ENCODE data around the gene GRK6.

The GRK6 gene

DNA sequence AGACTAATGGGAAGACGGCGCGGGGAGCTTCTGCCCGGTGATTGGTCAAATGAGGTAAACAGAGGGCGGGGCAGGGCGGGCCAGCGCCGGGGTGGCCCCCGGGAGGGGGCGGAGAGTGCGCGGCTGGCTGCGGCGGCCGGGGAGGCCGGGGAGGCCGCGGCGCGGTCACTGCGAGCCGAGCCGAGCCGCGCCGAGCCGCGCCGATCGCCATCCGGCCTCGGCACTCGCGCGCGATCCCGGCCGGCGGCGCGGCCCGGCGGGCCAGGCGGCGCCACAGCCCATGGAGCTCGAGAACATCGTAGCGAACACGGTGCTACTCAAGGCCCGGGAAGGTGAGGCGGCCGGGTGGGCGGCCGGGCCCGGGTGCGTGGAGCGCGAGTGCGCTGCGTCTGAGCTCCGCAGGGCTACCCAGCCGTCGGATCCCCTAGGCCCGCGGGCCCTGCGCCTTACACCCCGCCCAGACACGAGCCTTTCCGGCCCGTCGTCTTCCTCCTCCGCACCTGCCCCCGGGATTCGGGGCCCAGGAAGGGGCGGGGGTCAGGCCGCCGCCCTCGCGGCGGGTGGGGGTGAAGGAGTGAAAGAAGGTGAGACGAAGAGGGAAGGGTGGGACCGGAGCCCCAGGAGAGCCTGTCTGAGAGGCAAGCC lies at the start of gene GRK6:
Gene GRK6 (plus strand): TSS at position 111 of the 645 bp plus-strand sequence. CDS start 170 bp downstream, at position 281.
- peak; percentile 63 for DNase-seq

DNA sequence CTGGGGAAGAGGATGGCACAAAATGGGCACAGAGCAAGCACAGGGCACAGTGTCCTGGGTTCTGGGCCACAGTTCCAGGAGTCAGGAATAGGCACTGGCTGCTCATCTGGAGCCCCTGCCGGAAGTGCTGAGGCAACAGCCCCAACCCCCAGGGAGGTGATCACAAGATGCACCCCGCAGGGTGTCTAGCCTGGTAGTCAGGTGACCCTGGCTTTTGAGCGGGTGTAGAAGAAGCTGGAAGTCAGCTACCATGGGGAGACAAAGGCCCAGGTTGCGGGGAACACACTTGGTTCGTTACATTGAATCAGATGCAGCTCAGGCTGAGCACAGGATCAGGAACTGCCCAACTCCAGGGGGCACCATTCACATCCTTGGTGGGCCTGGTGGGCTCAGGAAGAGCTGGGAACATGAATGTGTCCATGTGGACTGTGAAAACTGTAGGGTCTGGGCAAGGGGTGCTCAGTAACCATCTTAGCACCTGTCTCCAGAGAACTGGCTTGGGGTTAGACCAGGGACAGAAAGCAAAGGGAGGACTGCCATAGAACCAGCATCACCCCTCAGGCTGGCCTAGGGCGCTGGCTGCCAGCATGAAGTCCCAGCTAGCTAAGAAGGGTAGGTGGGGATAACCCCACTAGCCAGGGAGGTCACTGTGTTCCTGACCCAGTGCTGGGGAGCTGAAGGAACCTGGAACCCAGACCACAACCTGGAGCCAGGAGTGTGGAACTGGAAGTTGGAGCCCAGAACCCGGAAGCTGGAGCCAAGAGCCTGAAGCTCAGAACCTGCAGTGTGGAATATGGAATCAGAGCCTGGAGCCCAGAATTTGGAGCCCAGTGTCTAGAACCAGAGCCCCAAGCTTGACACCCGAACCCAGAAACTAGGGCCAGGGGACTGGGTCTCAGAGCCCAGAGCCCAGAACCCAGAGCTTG lies 48.4 kb upstream of the GRK6 start:
- DNase-seq: no peak

DNA sequence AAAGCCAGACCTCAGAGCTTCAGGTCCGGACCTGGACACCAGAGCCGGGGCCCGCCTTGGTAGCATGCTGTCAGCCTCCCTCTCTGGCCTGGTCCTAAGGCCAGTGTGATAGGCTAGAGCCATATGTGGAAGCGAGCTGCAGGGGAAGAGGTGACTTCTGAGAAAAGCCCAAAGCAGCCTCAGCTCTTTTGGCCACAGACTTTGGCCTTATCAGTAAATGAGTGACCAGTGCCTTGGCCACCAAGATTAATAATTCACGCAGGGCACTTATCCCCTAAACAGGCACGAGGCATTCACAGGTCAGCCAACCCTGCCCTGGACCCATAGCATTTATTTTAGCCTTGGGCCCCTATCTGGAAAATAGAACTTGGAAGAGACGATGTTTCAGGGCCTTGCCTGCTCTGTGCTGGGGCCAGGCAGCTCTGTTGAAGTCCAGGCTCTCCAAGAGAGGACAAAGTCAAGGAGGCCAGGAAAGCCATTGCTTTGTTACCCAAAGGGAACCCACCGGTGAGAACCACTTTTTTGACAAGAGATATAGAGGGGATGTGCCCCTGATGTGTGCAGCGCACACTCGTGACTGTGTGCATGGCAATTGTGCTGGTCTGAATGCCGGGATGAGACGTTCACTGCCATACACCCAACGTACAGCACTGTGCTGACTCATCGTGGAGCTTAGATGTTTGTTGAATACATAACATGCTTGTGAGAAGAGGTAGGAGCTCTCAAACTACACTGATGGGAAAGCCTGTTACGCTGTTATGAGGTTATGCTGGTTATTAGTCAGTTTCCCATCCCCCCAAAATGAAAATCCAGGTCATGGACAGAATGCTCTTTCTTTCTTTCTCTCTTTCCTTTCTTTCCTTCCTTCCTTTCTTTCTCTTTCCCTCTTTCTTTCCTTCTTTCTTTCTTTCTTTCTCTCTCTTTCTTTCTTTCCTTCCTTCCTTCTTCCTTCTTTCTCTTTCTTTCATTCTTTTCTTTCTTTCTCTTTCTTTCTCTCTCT lies 47.3 kb upstream of the GRK6 start:
- peak; percentile 59 for DNase-seq

DNA sequence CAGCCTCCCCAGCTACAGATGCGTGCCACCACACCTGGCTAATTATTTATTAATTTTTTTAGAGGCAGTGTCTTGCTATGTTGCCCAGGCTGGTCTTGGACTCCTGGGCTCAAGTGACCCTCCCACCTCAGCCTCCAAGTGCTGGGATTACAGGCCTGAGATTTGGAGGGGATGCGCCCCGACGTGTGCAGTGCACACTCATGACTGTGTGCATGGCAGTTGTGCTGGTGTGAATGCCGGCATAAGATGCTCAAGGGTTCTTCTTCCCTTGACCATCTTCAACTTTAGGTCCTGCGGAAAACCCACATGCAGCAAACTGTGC lies 45.7 kb upstream of the GRK6 start:
- no peak for DNase-seq

DNA sequence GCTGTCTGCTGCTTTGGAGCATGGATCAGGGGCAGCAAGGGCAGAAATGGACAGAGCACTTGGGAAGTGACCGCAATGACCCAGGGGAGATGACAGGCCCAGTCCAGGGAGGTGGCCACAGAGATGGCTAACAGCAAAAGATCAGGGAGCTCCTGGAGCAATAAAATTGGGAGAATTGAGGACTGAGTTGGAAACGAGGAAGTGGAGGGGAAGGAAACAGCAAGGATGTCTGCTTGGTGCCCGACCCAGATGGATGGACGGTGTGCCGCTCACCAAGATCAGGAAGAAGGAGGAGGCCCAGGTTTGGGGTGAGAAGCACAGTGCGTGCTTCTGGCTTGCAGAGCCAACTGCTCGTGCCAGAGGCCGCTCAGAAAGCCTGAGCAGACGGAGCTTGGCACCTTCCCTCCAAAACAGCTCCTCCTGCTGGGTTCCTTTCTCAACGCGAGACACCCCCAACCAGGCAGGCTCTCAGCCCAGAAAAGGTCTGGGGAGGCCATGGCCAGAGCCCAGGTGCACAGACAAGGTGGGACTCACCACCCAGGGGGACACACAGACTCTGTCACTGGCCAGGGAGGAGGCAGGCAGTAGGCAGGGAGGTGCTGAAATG lies 44.0 kb upstream of the GRK6 start:
- no peak for DNase-seq

DNA sequence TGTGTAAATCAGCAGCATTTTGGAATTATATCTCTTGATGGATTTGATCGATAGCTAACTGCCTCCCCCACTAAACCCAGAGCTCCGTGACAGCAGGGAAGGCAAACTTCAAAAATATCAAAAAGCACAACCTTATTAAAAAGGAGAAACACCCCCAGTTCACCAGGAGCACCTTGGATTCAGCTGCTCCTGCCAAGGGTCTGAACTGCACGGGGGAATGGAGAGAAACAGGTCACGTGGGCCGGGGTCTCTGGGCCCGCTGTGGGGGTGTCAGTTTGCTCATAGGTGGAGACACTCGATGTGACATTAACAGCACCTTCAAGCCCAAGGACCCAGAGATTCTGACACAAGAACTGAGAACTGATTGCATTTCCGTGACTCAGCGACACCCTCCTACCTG lies 43.3 kb upstream of the GRK6 start:
- DNase-seq: no peak

DNA sequence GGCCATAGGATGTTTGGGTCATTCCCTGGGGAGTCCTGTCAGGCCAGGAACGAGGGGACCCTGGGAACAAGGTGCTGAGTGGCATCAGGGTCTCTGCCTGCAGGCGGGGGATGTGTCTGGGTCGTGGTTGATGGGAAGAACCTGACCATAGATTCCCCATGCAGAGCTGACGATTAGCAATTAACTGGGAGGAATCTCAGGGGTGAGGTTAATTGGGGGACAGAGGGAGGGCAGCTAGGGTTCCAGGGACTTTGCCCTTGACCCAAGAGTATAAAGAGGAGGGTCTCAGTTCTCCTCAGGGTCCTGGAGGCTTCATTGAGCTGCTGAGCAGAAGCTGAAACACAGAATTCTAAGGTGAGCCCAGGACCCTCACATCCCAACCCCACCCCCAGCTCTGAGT lies 42.3 kb upstream of the GRK6 start, which contains the start of gene SLC34A1:
Gene SLC34A1 (plus strand): TSS at position 301 of the 400 bp plus-strand sequence. CDS start 1,308 bp downstream, outside the sequence.
- no peak for DNase-seq

DNA sequence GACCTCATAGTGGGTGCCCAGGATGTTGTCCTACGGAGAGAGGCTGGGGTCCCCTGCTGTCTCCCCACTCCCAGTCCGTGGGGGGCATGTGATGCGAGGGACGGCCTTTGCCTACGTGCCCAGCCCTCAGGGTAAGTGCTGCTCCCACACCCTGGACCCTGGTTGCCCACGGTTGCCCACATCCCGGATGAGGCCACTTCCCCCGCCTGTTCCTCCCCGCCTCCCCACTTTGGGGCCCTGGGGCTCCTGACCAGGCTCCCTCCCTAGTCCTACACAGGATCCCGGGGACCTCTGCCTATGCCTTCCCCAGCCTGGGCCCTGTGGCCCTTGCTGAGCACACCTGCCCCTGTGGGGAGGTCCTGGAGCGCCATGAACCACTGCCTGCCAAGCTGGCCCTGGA lies 40.8 kb upstream of the GRK6 start:
- no peak for DNase-seq

DNA sequence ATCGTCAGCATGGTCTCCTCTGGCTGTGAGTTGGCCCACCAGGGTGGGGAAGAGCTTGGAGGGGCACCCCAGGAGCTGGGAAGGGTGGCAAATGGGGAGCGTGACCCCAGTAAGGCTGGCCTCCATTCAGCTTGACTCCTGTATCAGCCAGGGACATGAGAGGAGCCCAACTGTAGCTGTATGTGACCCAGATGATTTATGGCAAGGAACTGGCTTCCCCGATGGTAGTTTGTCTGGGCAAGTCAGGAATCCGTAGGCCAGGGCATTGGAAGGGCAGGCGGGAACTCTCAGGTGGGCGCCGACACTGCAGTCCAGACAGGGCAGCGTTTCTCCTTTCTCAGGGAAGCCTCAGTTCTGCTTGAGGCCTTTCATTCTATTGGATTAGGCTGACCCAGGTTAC lies 39.9 kb upstream of the GRK6 start:
- no peak for DNase-seq

DNA sequence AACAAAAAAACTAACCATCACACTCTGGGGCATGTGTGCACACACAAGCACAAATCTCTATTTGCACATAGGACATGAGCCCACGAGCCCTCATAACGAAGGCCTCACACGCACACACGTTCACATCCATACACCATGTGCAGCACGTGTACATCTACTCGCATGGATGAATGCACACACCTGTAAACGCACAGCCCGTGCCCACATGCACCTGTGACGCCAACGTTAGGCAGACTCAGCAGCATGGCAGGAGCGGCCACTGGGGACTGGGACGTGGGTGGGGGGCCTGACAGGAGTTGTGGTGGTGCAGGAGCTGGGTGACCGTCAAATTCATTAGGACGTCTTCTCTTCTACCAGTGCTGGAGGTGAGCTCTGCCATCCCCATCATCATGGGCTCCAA lies 39.1 kb upstream of the GRK6 start:
- no peak for DNase-seq

DNA sequence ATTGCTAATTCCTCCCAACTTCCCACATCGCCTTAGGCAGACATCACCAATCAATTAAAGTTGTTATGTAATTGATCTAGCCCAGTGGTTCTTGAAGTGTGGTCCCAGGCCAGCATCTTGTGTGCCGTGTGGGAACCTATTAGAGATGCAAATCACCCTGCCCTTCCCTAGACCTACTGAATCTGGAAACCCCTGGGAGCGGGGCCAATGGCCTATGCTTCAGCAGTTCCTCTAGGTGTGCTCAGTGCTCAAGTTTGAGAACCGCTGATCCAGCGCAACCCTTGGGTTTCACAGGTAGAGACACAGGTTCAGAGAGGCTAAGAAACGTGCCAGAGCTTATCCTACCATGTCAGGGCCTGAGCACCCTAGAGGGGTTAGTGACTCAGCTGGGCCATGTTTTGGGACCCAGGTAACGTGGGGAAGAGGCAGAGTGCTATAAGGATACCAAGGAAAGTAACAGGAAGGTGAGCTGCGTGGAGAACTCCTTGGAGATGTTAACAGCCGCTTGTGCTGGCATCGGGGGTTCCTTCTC lies 37.9 kb upstream of the GRK6 start:
- no peak for DNase-seq

DNA sequence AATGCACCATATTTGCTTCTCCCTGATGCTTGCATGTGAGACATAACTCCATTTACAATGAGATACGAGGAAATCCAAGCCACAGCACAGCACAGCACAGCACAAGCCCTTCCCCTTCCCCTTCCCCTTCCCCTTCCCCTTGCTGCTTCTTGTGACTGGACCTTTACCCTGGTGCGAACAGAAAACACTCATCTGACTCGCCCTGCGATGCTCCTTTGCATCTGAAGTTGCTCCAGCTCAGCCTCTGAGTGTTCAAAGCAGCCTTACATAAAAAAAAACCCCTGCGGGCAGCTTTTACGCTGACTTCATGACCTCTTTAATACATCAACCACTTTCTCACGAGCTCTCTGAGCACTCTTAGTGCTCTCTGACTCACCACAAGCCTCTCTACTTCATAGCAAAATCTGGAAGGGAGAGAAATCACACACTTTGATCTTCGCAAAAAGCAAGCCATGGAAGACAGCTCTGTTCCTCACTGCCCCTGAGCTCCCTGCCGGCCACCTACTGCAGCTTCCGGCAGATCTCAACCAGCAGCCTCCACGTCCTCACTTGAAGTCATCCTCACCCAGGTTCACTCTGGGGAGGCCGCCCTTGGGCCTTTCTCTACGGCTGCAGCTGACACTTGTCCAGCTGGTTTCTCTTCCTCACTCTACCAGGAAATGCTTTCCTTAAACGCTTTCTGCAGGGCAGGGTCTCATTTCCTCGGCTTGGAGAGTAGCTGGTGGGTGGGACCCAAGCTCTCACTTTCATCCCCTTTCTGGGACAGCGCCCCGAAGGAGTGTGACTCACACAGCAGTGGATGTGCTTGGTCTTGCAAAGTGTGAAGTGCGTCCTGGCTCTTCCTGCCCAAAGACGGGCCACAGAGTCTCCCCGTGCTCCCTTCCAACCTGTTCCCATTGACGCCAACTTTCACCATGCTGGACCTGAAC lies 37.0 kb upstream of the GRK6 start:
- DNase-seq: peak; percentile 68

DNA sequence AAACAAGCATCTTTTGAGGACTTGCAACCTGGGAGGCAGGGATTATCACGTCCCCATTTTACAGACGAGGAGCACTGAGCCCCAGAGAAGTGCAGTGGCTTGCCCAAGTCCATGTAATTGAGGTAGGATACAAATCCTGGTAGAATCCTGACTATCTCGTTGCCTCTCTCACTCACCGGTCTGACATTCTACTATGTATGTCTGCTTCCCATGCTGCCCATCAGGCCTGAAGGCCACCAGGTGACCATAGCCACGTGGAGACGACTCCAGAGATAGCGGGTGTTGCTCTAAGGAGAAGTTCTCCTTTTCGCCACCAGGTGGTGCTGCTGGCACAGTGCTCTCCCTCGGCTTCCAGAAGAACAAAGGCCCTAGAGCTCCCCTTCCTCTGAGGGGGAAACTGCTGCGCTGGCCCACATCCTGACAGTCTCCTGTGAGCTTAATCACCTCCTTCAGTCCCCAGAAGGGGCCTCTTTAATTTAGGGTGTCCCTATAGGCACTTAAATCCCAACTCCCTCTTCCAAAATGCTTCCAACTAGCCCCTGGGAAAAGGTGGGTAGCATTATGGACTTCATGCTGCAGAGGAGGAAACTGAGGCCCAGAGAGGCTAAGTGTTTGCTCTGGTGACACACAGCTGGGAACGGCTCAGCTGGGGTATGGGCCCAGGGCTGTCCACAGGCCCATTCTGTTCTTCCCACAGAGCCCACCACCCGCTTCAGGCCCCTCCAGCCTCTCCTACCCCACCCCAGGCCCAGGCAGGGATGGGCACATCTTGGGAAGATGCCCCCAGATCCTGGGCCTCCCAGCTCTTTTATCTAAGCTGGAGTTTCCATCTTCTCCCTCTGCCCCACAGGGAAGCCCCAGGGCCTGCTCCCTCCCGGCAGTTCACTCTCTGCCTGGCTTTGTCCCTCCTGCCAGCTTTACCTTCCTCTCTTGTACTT lies 35.8 kb upstream of the GRK6 start:
- DNase-seq: peak; percentile 91

DNA sequence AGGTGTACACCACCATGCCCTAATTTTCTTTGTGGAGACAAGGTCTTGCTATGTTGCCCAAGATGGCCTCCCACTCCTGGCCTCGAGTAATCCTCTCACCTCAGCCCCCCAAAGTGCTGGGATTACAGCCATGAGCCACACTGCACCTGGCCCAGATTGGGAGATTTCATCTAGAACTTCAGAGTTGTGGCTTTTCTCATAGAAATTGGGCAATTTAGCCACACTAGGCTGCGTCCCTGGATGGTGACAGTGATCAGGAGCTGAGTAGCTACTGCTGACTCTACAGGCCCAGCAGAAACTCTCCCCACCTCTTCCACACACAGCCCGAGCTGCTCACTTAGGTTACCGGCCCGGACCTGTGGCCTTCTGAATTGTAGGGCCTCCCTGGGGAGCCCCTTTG lies 33.7 kb upstream of the GRK6 start:
- DNase-seq: no peak

DNA sequence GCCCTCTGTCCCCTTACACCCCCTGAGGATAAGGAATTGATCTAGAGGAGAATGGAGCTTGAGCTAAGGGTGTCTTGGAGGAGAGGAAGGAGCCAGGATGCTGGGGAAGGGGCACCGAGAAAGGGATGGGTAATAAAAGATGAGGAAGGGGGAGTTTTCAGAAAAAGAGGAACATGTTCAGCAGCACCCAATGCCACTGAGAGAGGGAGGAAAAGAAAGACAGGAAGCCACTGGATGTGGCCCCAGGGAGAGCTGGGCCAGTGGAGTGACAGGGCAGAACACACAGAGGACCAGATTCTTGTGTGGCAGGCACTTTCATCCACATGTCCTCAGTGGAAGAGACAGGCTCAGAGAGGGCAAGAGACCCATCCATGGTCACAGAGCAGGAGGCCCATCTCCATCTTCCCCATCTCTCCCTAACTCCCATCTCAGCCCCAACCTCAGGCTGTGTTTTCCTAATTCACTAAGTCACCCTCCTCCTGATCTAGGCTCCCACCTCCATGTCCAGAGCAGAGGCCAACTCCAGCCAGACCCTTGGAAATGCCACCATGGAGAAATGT lies 33.2 kb upstream of the GRK6 start:
- no peak for DNase-seq

DNA sequence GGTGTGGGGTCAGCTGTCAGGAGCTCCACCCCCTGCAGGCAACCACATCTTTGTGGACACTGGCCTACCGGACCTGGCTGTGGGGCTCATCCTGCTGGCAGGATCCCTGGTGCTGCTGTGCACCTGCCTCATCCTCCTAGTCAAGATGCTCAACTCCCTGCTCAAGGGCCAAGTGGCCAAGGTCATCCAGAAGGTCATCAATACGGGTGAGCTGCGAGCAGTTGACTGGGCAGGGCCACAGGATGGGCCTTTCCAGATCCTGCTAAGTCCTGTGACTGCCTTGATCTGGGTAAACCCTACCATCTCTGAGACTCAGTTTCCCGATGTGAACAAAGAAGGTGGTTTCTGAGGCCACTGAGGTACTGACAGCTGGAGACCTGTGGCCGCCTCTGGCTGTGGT lies 32.5 kb upstream of the GRK6 start:
- DNase-seq: no peak

DNA sequence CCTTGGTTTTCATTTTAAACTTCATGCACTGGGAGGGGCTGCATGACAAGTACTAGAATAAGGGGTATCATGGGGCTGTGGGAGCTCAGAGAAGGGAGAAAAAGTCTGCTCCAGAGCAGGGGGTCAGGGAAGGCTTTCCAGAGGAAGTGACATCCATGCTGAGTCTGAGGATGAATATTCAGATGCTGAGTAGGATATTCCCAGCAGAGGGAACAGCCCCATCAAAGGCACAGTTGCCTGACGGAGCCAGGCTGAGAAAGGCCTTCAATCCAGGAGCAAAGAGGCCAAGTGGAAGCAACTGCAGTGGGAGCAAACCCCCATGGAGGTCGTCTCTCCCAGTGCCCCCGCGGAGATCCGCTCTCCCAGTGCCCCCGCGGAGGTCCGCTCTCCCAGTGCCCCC lies 30.4 kb upstream of the GRK6 start:
- DNase-seq: no peak

DNA sequence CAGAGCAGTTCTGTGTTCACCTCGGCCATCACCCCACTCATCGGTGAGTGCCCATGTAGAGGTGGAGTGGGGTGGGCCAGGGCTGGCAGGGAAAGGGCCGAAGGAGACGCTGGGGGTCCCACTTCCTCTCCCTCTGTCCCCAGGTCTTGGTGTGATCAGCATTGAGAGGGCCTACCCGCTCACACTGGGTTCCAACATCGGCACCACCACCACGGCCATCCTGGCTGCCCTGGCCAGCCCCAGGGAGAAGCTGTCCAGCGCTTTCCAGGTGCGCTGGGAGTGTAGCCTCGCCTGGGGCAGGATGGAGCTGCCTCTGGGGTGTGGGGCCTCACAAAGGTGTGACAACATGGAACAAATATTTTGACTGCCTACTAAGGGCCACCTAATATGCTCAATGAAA lies 29.7 kb upstream of the GRK6 start:
- no peak for DNase-seq

DNA sequence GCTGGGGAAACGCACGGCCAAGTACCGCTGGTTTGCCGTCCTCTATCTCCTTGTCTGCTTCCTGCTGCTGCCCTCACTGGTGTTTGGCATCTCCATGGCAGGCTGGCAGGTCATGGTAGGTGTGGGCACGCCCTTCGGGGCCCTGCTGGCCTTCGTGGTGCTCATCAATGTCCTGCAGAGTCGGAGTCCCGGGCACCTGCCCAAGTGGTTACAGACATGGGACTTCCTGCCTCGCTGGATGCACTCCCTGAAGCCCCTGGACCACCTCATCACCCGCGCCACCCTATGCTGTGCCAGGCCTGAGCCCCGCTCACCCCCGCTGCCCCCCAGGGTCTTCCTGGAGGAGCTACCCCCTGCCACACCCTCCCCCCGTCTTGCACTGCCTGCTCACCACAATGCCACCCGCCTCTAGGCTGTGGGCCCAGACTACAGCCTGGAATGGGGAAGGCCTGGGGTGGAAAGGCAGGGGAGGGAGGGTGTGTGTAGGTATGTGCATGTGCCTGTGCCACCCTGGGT lies 28.5 kb upstream of the GRK6 start:
- no peak for DNase-seq

All from stimulated activated CD4-positive, alpha-beta T cell treated with anti-CD3 and anti-CD28 coated beads, Interleukin-4, amount 100 ng/mL, for 24 hours (primary cell).